GM23338 (cell line): ENCODE results near the gene PDXK.

Experiments
- CREB1 ChIP-seq: fragments of 250-450 bp; sonication (Bioruptor Pico); IDR thresholded peaks from 2 replicates; pipeline ENCODE4 v1.5.0; 2020; ENCODE audit warnings: low read depth, mild to moderate bottlenecking, moderate library complexity
- CTCF ChIP-seq, 2 experiments: fragments of 200-600 bp in 1 of 2; sonication (generic) in 1 of 2; conservative IDR thresholded peaks; 2 replicates each; pipeline versions ENCODE4 v1.5.1 to v1.6.1; 2016 to 2017; ENCODE audit warnings: antibody characterized with exemption in 2 of 2, low read depth in 2 of 2, mild to moderate bottlenecking in 2 of 2, moderate library complexity in 1 of 2
- ETS1 ChIP-seq: IDR thresholded peaks from 2 replicates; pipeline ENCODE4 v1.6.1; 2016; ENCODE audit warnings: antibody characterized with exemption
- EZH2 ChIP-seq: fragments of 200-600 bp; sonication (generic); IDR thresholded peaks from one replicate; pipeline ENCODE4 v1.8.0; 2017; ENCODE audit warnings: antibody characterized with exemption, mild to moderate bottlenecking, low read depth; ENCODE audit not compliant: unreplicated experiment
- EZH2phosphoT487 ChIP-seq: fragments of 200-600 bp; sonication (generic); IDR thresholded peaks from one replicate; pipeline ENCODE4 v1.8.1; 2018; ENCODE audit warnings: antibody characterized with exemption; ENCODE audit not compliant: unreplicated experiment
- JUNB ChIP-seq: IDR thresholded peaks from one replicate; pipeline ENCODE4 v1.6.1; 2016; ENCODE audit warnings: antibody characterized with exemption; ENCODE audit not compliant: unreplicated experiment
- POLR2AphosphoS5 ChIP-seq: IDR thresholded peaks from 2 replicates; pipeline ENCODE4 v1.6.1; 2016; ENCODE audit warnings: antibody characterized with exemption, low read depth
- ZNF114 ChIP-seq: fragments of 250-450 bp; sonication (Bioruptor Pico); IDR thresholded peaks from 2 replicates; pipeline ENCODE4 v1.5.0; 2020; ENCODE audit warnings: mild to moderate bottlenecking, moderate library complexity
- ZNF331 ChIP-seq: fragments of 250-450 bp; sonication (Bioruptor Pico); IDR thresholded peaks from 2 replicates; pipeline ENCODE4 v1.5.0; 2020; ENCODE audit warnings: low read depth, mild to moderate bottlenecking, moderate library complexity

GRCh38 chr21:43786807-43787440 lies 68.0 kb downstream of the PDXK start:
- no peak for TF ChIP-seq EZH2
- no peak for TF ChIP-seq POLR2AphosphoS5
- TF ChIP-seq EZH2phosphoT487, result no peak
- no peak for TF ChIP-seq CTCF (conservative IDR thresholded peaks at IDR 0.05; ENCODE audit: low read depth in 2 of 2)
- TF ChIP-seq JUNB, result no peak
- no peak for TF ChIP-seq ZNF114 (CRISPR knock-in tag)
- no peak for TF ChIP-seq ETS1
- no peak for TF ChIP-seq ZNF331 (CRISPR knock-in tag)
- no peak for TF ChIP-seq CREB1
